Cardiac muscle cell (in vitro differentiated cells and primary cell): ENCODE measurements around the gene HNF1A. TPM values are rescaled to one million over a fixed set of nuclear protein-coding genes. Genes with fewer than 3 reads are reported as not detected.

ENCODE experiments used
- DNase-seq, 2 donors: peaks; one replicate each; pipeline versions ENCODE4 v3.0.0 to v3.0.0-alpha.2; 2010 to 2017; ENCODE audit warnings: low read depth in 1 of 2, low spot score in 1 of 2
- H3K27ac ChIP-seq: fragments of 200-600 bp; sonication (generic); 2 replicates; pipeline ENCODE4 v1.5.1; 2016
- H3K27me3 ChIP-seq: fragments of 200-600 bp; sonication (generic); 2 replicates; pipeline ENCODE4 v1.6.0; 2016; ENCODE audit warnings: control low read depth
- H3K36me3 ChIP-seq: fragments of 200-600 bp; sonication (generic); 2 replicates; pipeline ENCODE4 v1.5.1; 2016; ENCODE audit warnings: control low read depth
- H3K4me1 ChIP-seq: fragments of 200-600 bp; sonication (generic); 2 replicates; pipeline ENCODE4 v1.8.1; 2017; ENCODE audit warnings: low read depth, mild to moderate bottlenecking, mixed run types
- H3K4me3 ChIP-seq: fragments of 200-600 bp; sonication (generic); 2 replicates; pipeline ENCODE4 v1.5.1; 2016; ENCODE audit warnings: mild to moderate bottlenecking
- H3K9me3 ChIP-seq: fragments of 200-600 bp; sonication (generic); 2 replicates; pipeline ENCODE4 v1.5.1; 2017; ENCODE audit warnings: low read depth, mild to moderate bottlenecking, control low read depth
- CTCF ChIP-seq: IDR thresholded peaks from 2 replicates; pipeline ENCODE4 v1.5.1; 2012; ENCODE audit warnings: low read depth, mild to moderate bottlenecking, low read length
- polyA plus RNA-seq: library from polyadenylated mRNA; unstranded; fragments of >200 nt; fragmentation: Nextera tagmentation; extraction: Ambion mirVana; gene quantifications from 2 replicates; pipeline ENCODE4 v1.2.1, GENCODE V29; 2016
- total RNA-seq: library from RNA; depleted of rRNA; stranded (reverse); fragments of >200 nt; gene quantifications from 2 replicates; pipeline ENCODE4 v1.2.3, GENCODE V29; 2016

HNF1A gene
- total and polyA plus RNA-seq, 2 experiments from 2014 or later = not detected

- Histone ChIP-seq H3K9me3 (no peaks in the 10 kb centered on the region), H3K36me3 (peaks cover 5% of the 10 kb centered on the region), H3K27ac (no peak overlapping the region), H3K4me1 (no peaks in the 10 kb centered on the region), H3K27me3 (no peaks in the 10 kb centered on the region), H3K4me3 (no peak overlapping the region)
- TF ChIP-seq CTCF = no peak
- no peak for DNase-seq
Measured at GRCh38 chr12:121001060-121001459, 22.7 kb downstream of the HNF1A start.

- Histone ChIP-seq H3K27ac (no peak overlapping the region), H3K27me3 (no peaks in the 10 kb centered on the region)
- TF ChIP-seq CTCF = no peak
Measured at GRCh38 chr12:121001841-121002483, 23.6 kb downstream of the HNF1A start.

GRCh38 chr12:121003650-121004049, 25.3 kb downstream of the HNF1A start:
- Histone ChIP-seq H3K9me3 (no peaks in the 10 kb centered on the region), H3K27me3 (no peaks in the 10 kb centered on the region), H3K36me3 (peaks cover 5% of the 10 kb centered on the region), H3K4me3 (no peak overlapping the region), H3K4me1 (no peaks in the 10 kb centered on the region), H3K27ac (no peak overlapping the region)
- no peak for TF ChIP-seq CTCF
- no peak for DNase-seq

More at GRCh38 chr12:121001841-121002483, 23.6 kb downstream of the HNF1A start:
- H3K4me3 ChIP-seq = no peak overlapping the region
- no peaks in the 10 kb centered on the region for H3K9me3 ChIP-seq
- DNase-seq = no peak
- peaks cover 5% of the 10 kb centered on the region for H3K36me3 ChIP-seq
- H3K4me1 ChIP-seq = no peaks in the 10 kb centered on the region

- peaks cover 5% of the 10 kb centered on the region for H3K36me3 ChIP-seq
- DNase-seq = no peak
- H3K4me3 ChIP-seq = no peak overlapping the region
- no peak for TF ChIP-seq CTCF
- H3K4me1 ChIP-seq = no peaks in the 10 kb centered on the region
- H3K27me3 ChIP-seq = no peaks in the 10 kb centered on the region
- no peaks in the 10 kb centered on the region for H3K9me3 ChIP-seq
- H3K27ac ChIP-seq = no peak overlapping the region
Measured at GRCh38 chr12:121004253-121004815, 26.0 kb downstream of the HNF1A start.

GRCh38 chr12:121005346-121005815, 27.0 kb downstream of the HNF1A start:
- H3K4me1 ChIP-seq = no peaks in the 10 kb centered on the region
- peaks cover 7% of the 10 kb centered on the region for H3K36me3 ChIP-seq
- DNase-seq = peak; percentile 54 to 64
- H3K9me3 ChIP-seq = no peaks in the 10 kb centered on the region
- no peak overlapping the region for H3K27ac ChIP-seq
- TF ChIP-seq CTCF = peak; percentile 75
- no peaks in the 10 kb centered on the region for H3K27me3 ChIP-seq
- H3K4me3 ChIP-seq = no peak overlapping the region
